Nephron (organoid): ENCODE measurements around the gene NT5DC4.

ENCODE experiments used
- H3K27ac Mint-ChIP-seq, 3 experiments: 2 replicates each; pipeline ENCODE4 v1.8.0; 2020; ENCODE audit warnings: mixed read lengths in 3 of 3, mild to moderate bottlenecking in 2 of 3, moderate library complexity in 1 of 3
- H3K27me3 Mint-ChIP-seq: 2 replicates; pipeline ENCODE4 v1.8.0; 2021; ENCODE audit warnings: low read depth, mild to moderate bottlenecking, moderate library complexity, mixed read lengths
- H3K36me3 Mint-ChIP-seq: 2 replicates; pipeline ENCODE4 v1.8.0; 2020; ENCODE audit warnings: low read depth, mixed read lengths
- H3K4me1 Mint-ChIP-seq: 2 replicates; pipeline ENCODE4 v1.8.0; 2020; ENCODE audit warnings: mixed read lengths
- H3K4me3 Mint-ChIP-seq, 3 experiments: 2 replicates each; pipeline ENCODE4 v1.8.0; 2020; ENCODE audit warnings: mild to moderate bottlenecking in 3 of 3, mixed read lengths in 3 of 3, moderate library complexity in 2 of 3
- H3K9me3 Mint-ChIP-seq: 2 replicates; pipeline ENCODE4 v1.8.0; 2020; ENCODE audit warnings: mixed read lengths
- TF ChIP-seq, protein P1 (sequence below), 3 experiments: fragments of 200-600 bp; sonication (generic); IDR thresholded peaks; one replicate each; pipeline ENCODE4 v1.5.0; 2021; ENCODE audit warnings: antibody characterized with exemption in 3 of 3; ENCODE audit not compliant: unreplicated experiment in 3 of 3

NT5DC4 gene

GRCh38 chr2:112772911-112773475 is 52.2 kb downstream of the NT5DC4 start:
- Mint-ChIP-seq H3K27me3 (no peaks in the 10 kb centered on the region), H3K4me3 (no peak overlapping the region), H3K36me3 (no peaks in the 10 kb centered on the region), H3K27ac (no peak overlapping the region), H3K9me3 (no peaks in the 10 kb centered on the region), H3K4me1 (no peaks in the 10 kb centered on the region)
- TF ChIP-seq, protein P1, sequence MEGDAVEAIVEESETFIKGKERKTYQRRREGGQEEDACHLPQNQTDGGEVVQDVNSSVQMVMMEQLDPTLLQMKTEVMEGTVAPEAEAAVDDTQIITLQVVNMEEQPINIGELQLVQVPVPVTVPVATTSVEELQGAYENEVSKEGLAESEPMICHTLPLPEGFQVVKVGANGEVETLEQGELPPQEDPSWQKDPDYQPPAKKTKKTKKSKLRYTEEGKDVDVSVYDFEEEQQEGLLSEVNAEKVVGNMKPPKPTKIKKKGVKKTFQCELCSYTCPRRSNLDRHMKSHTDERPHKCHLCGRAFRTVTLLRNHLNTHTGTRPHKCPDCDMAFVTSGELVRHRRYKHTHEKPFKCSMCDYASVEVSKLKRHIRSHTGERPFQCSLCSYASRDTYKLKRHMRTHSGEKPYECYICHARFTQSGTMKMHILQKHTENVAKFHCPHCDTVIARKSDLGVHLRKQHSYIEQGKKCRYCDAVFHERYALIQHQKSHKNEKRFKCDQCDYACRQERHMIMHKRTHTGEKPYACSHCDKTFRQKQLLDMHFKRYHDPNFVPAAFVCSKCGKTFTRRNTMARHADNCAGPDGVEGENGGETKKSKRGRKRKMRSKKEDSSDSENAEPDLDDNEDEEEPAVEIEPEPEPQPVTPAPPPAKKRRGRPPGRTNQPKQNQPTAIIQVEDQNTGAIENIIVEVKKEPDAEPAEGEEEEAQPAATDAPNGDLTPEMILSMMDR (IDR thresholded peaks at IDR 0.05; ENCODE audit: unreplicated experiment in 3 of 3) = no peak

DNA sequence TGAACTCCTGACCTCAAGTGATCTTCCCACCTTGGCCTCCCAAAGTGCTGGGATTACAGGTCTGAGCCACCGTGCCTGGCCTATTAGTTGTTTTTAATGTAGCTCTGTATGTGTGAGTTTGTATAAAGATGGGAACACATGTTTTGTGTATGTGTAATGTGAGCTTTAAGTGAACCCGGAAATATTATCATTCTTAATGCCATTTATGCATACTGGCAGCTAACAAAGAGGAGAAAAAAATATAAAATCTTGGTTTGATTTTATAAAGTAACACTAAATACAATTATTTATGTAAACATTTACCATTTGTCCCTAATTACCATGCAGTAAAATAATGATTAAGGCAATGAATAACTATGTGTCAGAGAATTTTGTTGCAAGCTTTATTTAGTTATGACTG is 52.7 kb downstream of the NT5DC4 start:
- no peaks in the 10 kb centered on the region for H3K27me3 Mint-ChIP-seq
- TF ChIP-seq, protein P1 (IDR thresholded peaks at IDR 0.05; ENCODE audit: unreplicated experiment in 3 of 3) = no peak
- no peak overlapping the region for H3K4me3 Mint-ChIP-seq
- no peaks in the 10 kb centered on the region for H3K4me1 Mint-ChIP-seq
- no peaks in the 10 kb centered on the region for H3K9me3 Mint-ChIP-seq
- no peak overlapping the region for H3K27ac Mint-ChIP-seq
- H3K36me3 Mint-ChIP-seq = no peaks in the 10 kb centered on the region

GRCh38 chr2:112774536-112775285 is 53.9 kb downstream of the NT5DC4 start:
- Mint-ChIP-seq H3K36me3 (no peaks in the 10 kb centered on the region), H3K9me3 (no peaks in the 10 kb centered on the region), H3K27ac (no peak overlapping the region), H3K4me3 (no peak overlapping the region), H3K4me1 (no peaks in the 10 kb centered on the region), H3K27me3 (no peaks in the 10 kb centered on the region)
- TF ChIP-seq, protein P1 (IDR thresholded peaks at IDR 0.05; ENCODE audit: unreplicated experiment in 3 of 3) = no peak

- TF ChIP-seq, protein P1 (IDR thresholded peaks at IDR 0.05; ENCODE audit: unreplicated experiment in 3 of 3) = no peak
- no peak overlapping the region for H3K4me3 Mint-ChIP-seq
These were observed 55.3 kb downstream of the NT5DC4 start for GRCh38 chr2:112776113-112776512.

GRCh38 chr2:112777036-112777435 is 56.2 kb downstream of the NT5DC4 start:
- no peak overlapping the region for H3K4me3 Mint-ChIP-seq
- H3K27me3 Mint-ChIP-seq = no peaks in the 10 kb centered on the region
- TF ChIP-seq, protein P1 (IDR thresholded peaks at IDR 0.05; ENCODE audit: unreplicated experiment in 3 of 3) = no peak
- no peaks in the 10 kb centered on the region for H3K4me1 Mint-ChIP-seq
- no peaks in the 10 kb centered on the region for H3K9me3 Mint-ChIP-seq
- no peaks in the 10 kb centered on the region for H3K36me3 Mint-ChIP-seq
- no peak overlapping the region for H3K27ac Mint-ChIP-seq

More at GRCh38 chr2:112776113-112776512, 55.3 kb downstream of the NT5DC4 start:
- H3K27me3 Mint-ChIP-seq = no peaks in the 10 kb centered on the region
- no peaks in the 10 kb centered on the region for H3K9me3 Mint-ChIP-seq
- no peaks in the 10 kb centered on the region for H3K4me1 Mint-ChIP-seq
- H3K27ac Mint-ChIP-seq = no peak overlapping the region
- H3K36me3 Mint-ChIP-seq = no peaks in the 10 kb centered on the region

GRCh38 chr2:112779598-112779997 is 58.8 kb downstream of the NT5DC4 start:
- Mint-ChIP-seq H3K27me3 (no peaks in the 10 kb centered on the region), H3K27ac (no peak overlapping the region), H3K4me3 (no peak overlapping the region), H3K9me3 (no peaks in the 10 kb centered on the region), H3K4me1 (no peaks in the 10 kb centered on the region), H3K36me3 (no peaks in the 10 kb centered on the region)
- TF ChIP-seq, protein P1 (IDR thresholded peaks at IDR 0.05; ENCODE audit: unreplicated experiment in 3 of 3) = no peak
